CD14-positive monocyte (primary cell): Measurements from ENCODE around the gene THAP6. TPM values are rescaled to one million over a fixed set of nuclear protein-coding genes. Genes with fewer than 3 reads are reported as not detected.
"Not testable (repeated sequence)": the region's sequence is repeated elsewhere in the genome, so short reads cannot be mapped to it uniquely, and the experiment has no call there.

Experiments used
- DNase-seq, 3 donors: peaks; one replicate each; pipeline ENCODE4 v3.0.0-alpha.2; 2011 to 2022
- H2AFZ ChIP-seq: 2 replicates; pipeline ENCODE4 v1.6.0; 2012; ENCODE audit warnings: mild to moderate bottlenecking, low read depth, low read length, inconsistent platforms; ENCODE audit not compliant: insufficient read depth, poor library complexity, severe bottlenecking
- H3K27ac ChIP-seq, 2 donors: 1 replicate in 1 of 2; 2 replicates in 1 of 2; pipeline ENCODE4 v1.5.1; 2012 to 2013; ENCODE audit warnings: low read length in 2 of 2, control low read depth in 1 of 2, inconsistent platforms in 1 of 2, low read depth in 1 of 2, mild to moderate bottlenecking in 1 of 2
- H3K27me3 ChIP-seq, 2 donors: one replicate each; pipeline versions ENCODE4 v1.6.0 to v1.6.1; 2011 to 2013; ENCODE audit warnings: low read length in 2 of 2; ENCODE audit not compliant: control insufficient read depth in 2 of 2, insufficient read depth in 2 of 2
- H3K36me3 ChIP-seq, 2 donors: replicated peaks in 1 of 2; 1 replicate in 1 of 2; 2 replicates in 1 of 2; pipeline versions ENCODE4 v1.5.1 to v1.6.1; 2012 to 2013; ENCODE audit warnings: low read length in 2 of 2, control low read depth in 1 of 2, inconsistent platforms in 1 of 2, mild to moderate bottlenecking in 1 of 2; ENCODE audit not compliant: insufficient read depth in 2 of 2, control insufficient read depth in 1 of 2
- H3K4me1 ChIP-seq, 2 donors: 1 replicate in 1 of 2; 2 replicates in 1 of 2; pipeline versions ENCODE4 v1.5.1 to v1.6.1; 2012 to 2013; ENCODE audit warnings: low read length in 2 of 2, control low read depth in 1 of 2, inconsistent platforms in 1 of 2, mild to moderate bottlenecking in 1 of 2, moderate library complexity in 1 of 2; ENCODE audit not compliant: insufficient read depth in 2 of 2, control insufficient read depth in 1 of 2
- H3K4me2 ChIP-seq: replicated peaks from 2 replicates; pipeline ENCODE3; 2012; ENCODE audit warnings: low read length, moderate library complexity, mild to moderate bottlenecking; ENCODE audit not compliant: poor library complexity, severe bottlenecking; ENCODE audit errors: extremely low read depth
- H3K4me3 ChIP-seq, 3 experiments: fragments of 200-600 bp in 1 of 3; sonication (generic) in 1 of 3; replicated peaks in 1 of 3; 1 replicate in 2 of 3; 2 replicates in 1 of 3; pipeline ENCODE4 v1.5.1; 2011 to 2013; ENCODE audit warnings: low read length in 3 of 3, mild to moderate bottlenecking in 3 of 3, control low read depth in 2 of 3, low read depth in 2 of 3, inconsistent platforms in 1 of 3, moderate library complexity in 1 of 3
- H3K79me2 ChIP-seq: 2 replicates; pipeline ENCODE4 v1.6.0; 2012; ENCODE audit warnings: mild to moderate bottlenecking, control low read depth, inconsistent platforms, low read length, moderate library complexity; ENCODE audit not compliant: insufficient read depth
- H3K9ac ChIP-seq: 2 replicates; pipeline ENCODE4 v1.6.0; 2017; ENCODE audit warnings: low read length, mild to moderate bottlenecking; ENCODE audit not compliant: insufficient read depth, poor library complexity, severe bottlenecking
- H3K9me3 ChIP-seq, 2 donors: replicated peaks in 1 of 2; 1 replicate in 1 of 2; 2 replicates in 1 of 2; pipeline versions ENCODE4 v1.5.1 to v1.6.1; 2012 to 2013; ENCODE audit warnings: low read length in 2 of 2, control low read depth in 1 of 2; ENCODE audit not compliant: control insufficient read depth in 1 of 2, insufficient read depth in 1 of 2
- H4K20me1 ChIP-seq: 2 replicates; pipeline ENCODE4 v1.6.0; 2012; ENCODE audit warnings: mild to moderate bottlenecking, low read length, control low read depth, moderate library complexity; ENCODE audit not compliant: insufficient read depth
- H3K27ac Mint-ChIP-seq, 7 donors: one replicate each; pipeline ENCODE4 v1.8.0; 2020; ENCODE audit warnings: mild to moderate bottlenecking in 7 of 7, mixed read lengths in 7 of 7, moderate library complexity in 6 of 7, inconsistent platforms in 2 of 7
- H3K27me3 Mint-ChIP-seq, 3 donors: one replicate each; pipeline ENCODE4 v1.8.0; 2021 to 2022; ENCODE audit warnings: low read depth in 3 of 3, mild to moderate bottlenecking in 3 of 3, mixed read lengths in 3 of 3, moderate library complexity in 3 of 3, inconsistent platforms in 1 of 3
- H3K36me3 Mint-ChIP-seq, 2 donors: one replicate each; pipeline ENCODE4 v1.8.0; 2020; ENCODE audit warnings: mixed read lengths in 2 of 2, inconsistent platforms in 1 of 2, mild to moderate bottlenecking in 1 of 2
- H3K4me1 Mint-ChIP-seq: one replicate; pipeline ENCODE4 v1.8.0; 2020; ENCODE audit warnings: mild to moderate bottlenecking, mixed read lengths
- H3K4me3 Mint-ChIP-seq, 2 donors: one replicate each; pipeline ENCODE4 v1.8.0; 2020; ENCODE audit warnings: mild to moderate bottlenecking in 2 of 2, mixed read lengths in 2 of 2, moderate library complexity in 1 of 2
- H3K9me3 Mint-ChIP-seq, 7 donors: one replicate each; pipeline ENCODE4 v1.8.0; 2020 to 2022; ENCODE audit warnings: mixed read lengths in 7 of 7, mild to moderate bottlenecking in 6 of 7, moderate library complexity in 6 of 7, inconsistent platforms in 2 of 7
- WGBS: methylation state at CpG from one replicate; pipeline ENCODE4 v1.1.5; 2013; ENCODE audit warnings: missing lambda C conversion rate; ENCODE audit not compliant: insufficient coverage; 5-methylcytosine and 5-hydroxymethylcytosine counted together
- intact Hi-C, 2 donors: fragments of 100-400 bp; cut with micrococcal nuclease; formaldehyde crosslinking; loops; one replicate each; pipeline versions ENCODE4 v1.15.0 to v1.15.1; 2023
- polyA plus RNA-seq, 3 donors: library from polyadenylated mRNA; depleted of rRNA in 1 of 3; unstranded in 2 of 3; stranded (reverse) in 1 of 3; fragments of 300-500 nt in 2 of 3; fragments of >200 nt in 1 of 3; fragmentation: Illumina TruSeq in 2 of 3; gene quantifications; 1 replicate in 2 of 3; 2 replicates in 1 of 3; pipeline ENCODE4 v1.2.3, GENCODE V29; 2012 to 2021

The THAP6 gene
- polyA plus RNA-seq, 3 donors = 2.3 to 6.1 (median 5.6) TPM

DNA sequence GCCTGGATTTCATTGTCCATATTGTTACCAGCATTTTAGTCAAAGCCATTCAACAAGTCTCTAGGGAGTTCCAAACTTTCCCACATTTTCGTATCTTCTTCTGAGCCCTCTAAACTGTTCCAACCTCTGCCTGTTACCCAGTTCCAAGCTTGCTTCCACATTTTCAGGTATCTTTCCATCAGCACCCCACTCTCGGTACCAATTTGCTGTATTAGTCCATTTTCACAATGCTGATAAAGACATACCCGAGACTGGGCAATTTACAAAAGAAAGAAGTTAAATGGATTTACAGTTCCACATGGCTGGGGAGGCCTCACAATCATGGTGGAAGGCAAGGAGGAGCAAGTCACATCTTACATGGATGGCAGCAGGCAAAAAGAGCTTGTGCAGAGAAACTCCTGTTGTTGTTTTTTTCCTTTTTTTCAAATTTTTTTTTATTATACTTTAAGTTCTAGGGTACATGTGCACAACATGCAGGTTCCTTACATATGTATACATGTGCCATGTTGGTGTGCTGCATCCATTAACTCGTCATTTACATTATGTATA, 19.1 kb downstream of the THAP6 start:
- H3K36me3 ChIP-seq = peaks cover 30 to 50% of the 10 kb centered on the region in 2 donors
- H3K4me3 ChIP-seq, H3K27me3 Mint-ChIP-seq, H3K27me3 ChIP-seq, H3K9ac ChIP-seq, H3K4me1 Mint-ChIP-seq, H3K4me2 ChIP-seq, intact Hi-C loops, H4K20me1 ChIP-seq, H2AFZ ChIP-seq, H3K27ac Mint-ChIP-seq, H3K79me2 ChIP-seq, H3K4me3 Mint-ChIP-seq, H3K4me1 ChIP-seq, DNase-seq, H3K27ac ChIP-seq: not testable (repeated sequence)
- WGBS = 100% methylated on average over 2 of the region's 4 CpGs
- H3K36me3 Mint-ChIP-seq = peaks cover 44 to 53% of the 10 kb centered on the region in 2 donors
- H3K9me3 Mint-ChIP-seq = peaks cover 26 to 41% (median 34%) of the 10 kb centered on the region in 7 donors
- peaks cover 12 to 30% of the 10 kb centered on the region in 2 donors for H3K9me3 ChIP-seq

DNA sequence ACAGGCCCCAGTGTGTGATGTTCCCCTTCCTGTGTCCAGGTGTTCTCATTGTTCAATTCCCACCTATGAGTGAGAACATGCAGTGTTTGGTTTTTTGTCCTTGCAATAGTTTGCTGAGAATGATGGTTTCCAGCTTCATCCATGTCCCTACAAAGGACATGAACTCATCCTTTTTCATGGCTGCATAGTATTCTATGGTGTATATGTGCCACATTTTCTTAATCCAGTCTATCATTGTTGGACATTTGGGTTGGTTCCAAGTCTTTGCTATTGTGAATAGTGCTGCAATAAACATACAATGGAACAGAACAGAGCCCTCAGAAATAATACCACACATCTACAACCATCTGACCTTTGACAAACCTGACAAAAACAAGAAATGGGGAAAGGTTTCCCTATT, 19.7 kb downstream of the THAP6 start:
- H3K4me1 Mint-ChIP-seq, H3K4me2 ChIP-seq, H3K4me1 ChIP-seq, H3K27me3 Mint-ChIP-seq, H3K79me2 ChIP-seq, H3K4me3 Mint-ChIP-seq, H3K4me3 ChIP-seq, H3K27ac ChIP-seq, H2AFZ ChIP-seq, H3K27me3 ChIP-seq, DNase-seq, H3K27ac Mint-ChIP-seq, H4K20me1 ChIP-seq, intact Hi-C loops, H3K9ac ChIP-seq: not testable (repeated sequence)
- H3K36me3 ChIP-seq = peaks cover 28 to 45% of the 10 kb centered on the region in 2 donors
- Mint-ChIP-seq H3K36me3 (peaks cover 44 to 48% of the 10 kb centered on the region in 2 donors), H3K9me3 (peaks cover 26 to 41% (median 34%) of the 10 kb centered on the region in 7 donors)
- H3K9me3 ChIP-seq = peaks cover 12 to 30% of the 10 kb centered on the region in 2 donors

DNA sequence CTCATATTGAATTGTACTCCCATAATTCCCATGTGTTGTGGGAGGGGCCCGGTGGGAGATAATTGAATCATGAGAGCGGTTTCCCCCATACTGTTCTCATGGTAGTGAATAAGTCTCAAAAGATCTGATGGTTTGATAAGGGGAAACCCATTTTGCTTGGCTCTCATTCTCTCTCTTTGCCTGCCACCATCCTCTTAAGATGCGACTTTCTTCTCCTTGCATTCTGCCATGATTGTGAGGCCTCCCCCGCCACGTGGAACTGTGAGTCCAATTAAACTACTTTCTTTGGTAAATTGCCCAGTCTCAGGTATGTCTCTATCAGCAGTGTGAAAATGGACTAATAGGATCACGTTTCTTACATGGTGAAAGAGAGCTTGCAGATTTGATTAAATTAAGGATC, 23.0 kb downstream of the THAP6 start:
- H3K9ac ChIP-seq, DNase-seq, H4K20me1 ChIP-seq, H3K4me2 ChIP-seq, H3K4me1 Mint-ChIP-seq, H3K4me1 ChIP-seq, H3K27ac Mint-ChIP-seq, H3K27me3 Mint-ChIP-seq, H3K79me2 ChIP-seq, H2AFZ ChIP-seq, H3K27me3 ChIP-seq, H3K27ac ChIP-seq, H3K4me3 Mint-ChIP-seq, H3K4me3 ChIP-seq, intact Hi-C loops: not testable (repeated sequence)
- WGBS = 100% methylated on average over 1 of the region's 6 CpGs
- Histone ChIP-seq H3K36me3 (peaks cover 5 to 12% of the 10 kb centered on the region in 2 donors), H3K9me3 (peaks cover 12 to 21% of the 10 kb centered on the region in 2 donors)
- Mint-ChIP-seq H3K36me3 (peaks cover 17 to 24% of the 10 kb centered on the region in 2 donors), H3K9me3 (peaks cover 14 to 29% (median 24%) of the 10 kb centered on the region in 7 donors)
